ENCODE results near the gene HPCAL1. TPM values are rescaled to one million over a fixed set of nuclear protein-coding genes. Genes with fewer than 3 reads are reported as not detected.

The HPCAL1 gene
- total and polyA plus RNA-seq, 2 donors (not counting 3 experiments of a cell fraction or from before 2014, with no cell fraction given), result 56.5 to 77.4 TPM

GRCh38 chr2:10256031-10256514 is 46.6 kb upstream of the HPCAL1 start:
- Histone ChIP-seq H3K4me3 (replicated peaks in 1 of 3; ENCODE audit: insufficient read depth in 1 of 3, low read depth in 1 of 3, low read length in 3 of 3) (no peak overlapping the region), H3K27me3 (ENCODE audit: control insufficient read depth in 2 of 2, insufficient read depth in 2 of 2, low read length in 2 of 2) (no peaks in the 10 kb centered on the region), H3K36me3 (ENCODE audit: control insufficient read depth in 2 of 2, extremely low read depth in 1 of 2, insufficient read depth in 2 of 2, low read length in 2 of 2) (no peaks in the 10 kb centered on the region), H3K79me2 (ENCODE audit: control insufficient read depth, insufficient read depth, low read length) (no peaks in the 10 kb centered on the region), H4K20me1 (replicated peaks; ENCODE audit: control insufficient read depth, extremely low read depth, insufficient read depth, low read length) (no peaks in the 10 kb centered on the region), H3K9ac (replicated peaks; ENCODE audit: extremely low read depth, insufficient read depth, low read length) (no peak overlapping the region), H2AFZ (ENCODE audit: low read depth, low read length) (no peak overlapping the region), H3K4me2 (ENCODE audit: insufficient read depth, low read length) (no peak overlapping the region), H3K9me1 (replicated peaks; ENCODE audit: control insufficient read depth, extremely low read depth, insufficient read depth, low read length) (no peaks in the 10 kb centered on the region), H3K9me3 (replicated peaks; ENCODE audit: control insufficient read depth, insufficient read depth, low read length) (no peaks in the 10 kb centered on the region), H3K4me1 (ENCODE audit: control insufficient read depth, extremely low read depth, insufficient read depth, low read length) (no peaks in the 10 kb centered on the region), H3K27ac (ENCODE audit: insufficient read depth, low read depth, low read length) (no peak overlapping the region)
- no peak for TF ChIP-seq EZH2 (IDR thresholded peaks at IDR 0.05; ENCODE audit: borderline replicate concordance, low read depth, low read length, severe bottlenecking)
- TF ChIP-seq MAX (IDR thresholded peaks at IDR 0.05; ENCODE audit: insufficient read depth, insufficient read length), result no peak
- no peak for TF ChIP-seq MYC (IDR thresholded peaks at IDR 0.05; ENCODE audit: low read depth, low read length)
- TF ChIP-seq, protein P1, sequence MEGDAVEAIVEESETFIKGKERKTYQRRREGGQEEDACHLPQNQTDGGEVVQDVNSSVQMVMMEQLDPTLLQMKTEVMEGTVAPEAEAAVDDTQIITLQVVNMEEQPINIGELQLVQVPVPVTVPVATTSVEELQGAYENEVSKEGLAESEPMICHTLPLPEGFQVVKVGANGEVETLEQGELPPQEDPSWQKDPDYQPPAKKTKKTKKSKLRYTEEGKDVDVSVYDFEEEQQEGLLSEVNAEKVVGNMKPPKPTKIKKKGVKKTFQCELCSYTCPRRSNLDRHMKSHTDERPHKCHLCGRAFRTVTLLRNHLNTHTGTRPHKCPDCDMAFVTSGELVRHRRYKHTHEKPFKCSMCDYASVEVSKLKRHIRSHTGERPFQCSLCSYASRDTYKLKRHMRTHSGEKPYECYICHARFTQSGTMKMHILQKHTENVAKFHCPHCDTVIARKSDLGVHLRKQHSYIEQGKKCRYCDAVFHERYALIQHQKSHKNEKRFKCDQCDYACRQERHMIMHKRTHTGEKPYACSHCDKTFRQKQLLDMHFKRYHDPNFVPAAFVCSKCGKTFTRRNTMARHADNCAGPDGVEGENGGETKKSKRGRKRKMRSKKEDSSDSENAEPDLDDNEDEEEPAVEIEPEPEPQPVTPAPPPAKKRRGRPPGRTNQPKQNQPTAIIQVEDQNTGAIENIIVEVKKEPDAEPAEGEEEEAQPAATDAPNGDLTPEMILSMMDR (IDR thresholded peaks at IDR 0.05; ENCODE audit: extremely low read depth in 1 of 2, insufficient read depth in 1 of 2, low read depth in 1 of 2, low read length in 2 of 2), result no peak
- no peak for TF ChIP-seq POLR2A (IDR thresholded peaks at IDR 0.05; ENCODE audit: low read depth, low read length)
- no peak for TF ChIP-seq POLR2AphosphoS5 (IDR thresholded peaks at IDR 0.05; ENCODE audit: insufficient read depth, low read depth, low read length)
- TF ChIP-seq GATA2 (IDR thresholded peaks at IDR 0.05; ENCODE audit: insufficient read depth, insufficient read length, low read depth, low read length), result no peak
- TF ChIP-seq FOS (IDR thresholded peaks at IDR 0.05; ENCODE audit: borderline replicate concordance, insufficient read depth, low read length), result no peak
- no peak for TF ChIP-seq JUN (IDR thresholded peaks at IDR 0.05; ENCODE audit: borderline replicate concordance, insufficient read depth, insufficient read length, low read depth)
- BruUV-seq (replicated peaks), result no TSS peak
- no peak for FAIRE-seq
- ChIA-PET CTCF (interaction anchor here (0.6 kb wide), 1 partner anchor 13 kb away, joined by 3 read pairs; no protein-coding TSS in a partner anchor), POLR2A (no interaction called here)
- dilution Hi-C loops (cut with MboI; ENCODE audit: extremely low pct_ligation_motif_present, low sequenced_read_pairs), result no loop called here
- DNase-seq (ENCODE audit: low read depth, low spot score), result no peak
- intact Hi-C loops (cut with micrococcal nuclease), result no loop called here

Data from endothelial cell of umbilical vein (primary cell).